ENCODE data around the gene YJEFN3. TPM values are rescaled to one million over a fixed set of nuclear protein-coding genes. Genes with fewer than 3 reads are reported as not detected.

Gene YJEFN3
- total RNA-seq, 1 donor from 2014 or later, result 4.0 TPM

DNA sequence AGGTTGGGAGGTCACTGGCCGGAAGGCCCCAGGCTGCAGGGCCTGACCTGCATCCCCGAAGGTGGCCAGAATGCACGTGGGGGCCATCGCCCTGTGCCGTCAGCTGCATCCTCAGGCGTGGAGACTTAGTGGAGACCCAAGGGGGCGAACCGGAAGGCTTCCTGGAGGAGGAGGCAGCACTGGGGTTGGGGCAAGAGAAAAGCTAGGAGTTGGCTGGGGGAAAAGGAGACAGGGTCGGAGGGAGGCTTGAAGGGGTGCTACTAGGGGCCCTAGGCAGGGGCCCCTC, 1.4 kb upstream of the YJEFN3 start:
- Mint-ChIP-seq H3K36me3 (ENCODE audit: low read depth) (peaks cover 2% of the 10 kb centered on the region), H3K9me3 (ENCODE audit: low read depth) (no peaks in the 10 kb centered on the region), H3K27me3 (ENCODE audit: low read depth) (no peaks in the 10 kb centered on the region), H3K27ac (ENCODE audit: unreplicated experiment) (no peak overlapping the region), H3K4me1 (ENCODE audit: low read depth) (peaks cover 25% of the 10 kb centered on the region), H3K4me3 (ENCODE audit: unreplicated experiment) (no peak overlapping the region)
- TF ChIP-seq, protein P1, sequence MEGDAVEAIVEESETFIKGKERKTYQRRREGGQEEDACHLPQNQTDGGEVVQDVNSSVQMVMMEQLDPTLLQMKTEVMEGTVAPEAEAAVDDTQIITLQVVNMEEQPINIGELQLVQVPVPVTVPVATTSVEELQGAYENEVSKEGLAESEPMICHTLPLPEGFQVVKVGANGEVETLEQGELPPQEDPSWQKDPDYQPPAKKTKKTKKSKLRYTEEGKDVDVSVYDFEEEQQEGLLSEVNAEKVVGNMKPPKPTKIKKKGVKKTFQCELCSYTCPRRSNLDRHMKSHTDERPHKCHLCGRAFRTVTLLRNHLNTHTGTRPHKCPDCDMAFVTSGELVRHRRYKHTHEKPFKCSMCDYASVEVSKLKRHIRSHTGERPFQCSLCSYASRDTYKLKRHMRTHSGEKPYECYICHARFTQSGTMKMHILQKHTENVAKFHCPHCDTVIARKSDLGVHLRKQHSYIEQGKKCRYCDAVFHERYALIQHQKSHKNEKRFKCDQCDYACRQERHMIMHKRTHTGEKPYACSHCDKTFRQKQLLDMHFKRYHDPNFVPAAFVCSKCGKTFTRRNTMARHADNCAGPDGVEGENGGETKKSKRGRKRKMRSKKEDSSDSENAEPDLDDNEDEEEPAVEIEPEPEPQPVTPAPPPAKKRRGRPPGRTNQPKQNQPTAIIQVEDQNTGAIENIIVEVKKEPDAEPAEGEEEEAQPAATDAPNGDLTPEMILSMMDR (IDR thresholded peaks at IDR 0.05), result no peak
- no peak for DNase-seq (ENCODE audit: low spot score)

DNA sequence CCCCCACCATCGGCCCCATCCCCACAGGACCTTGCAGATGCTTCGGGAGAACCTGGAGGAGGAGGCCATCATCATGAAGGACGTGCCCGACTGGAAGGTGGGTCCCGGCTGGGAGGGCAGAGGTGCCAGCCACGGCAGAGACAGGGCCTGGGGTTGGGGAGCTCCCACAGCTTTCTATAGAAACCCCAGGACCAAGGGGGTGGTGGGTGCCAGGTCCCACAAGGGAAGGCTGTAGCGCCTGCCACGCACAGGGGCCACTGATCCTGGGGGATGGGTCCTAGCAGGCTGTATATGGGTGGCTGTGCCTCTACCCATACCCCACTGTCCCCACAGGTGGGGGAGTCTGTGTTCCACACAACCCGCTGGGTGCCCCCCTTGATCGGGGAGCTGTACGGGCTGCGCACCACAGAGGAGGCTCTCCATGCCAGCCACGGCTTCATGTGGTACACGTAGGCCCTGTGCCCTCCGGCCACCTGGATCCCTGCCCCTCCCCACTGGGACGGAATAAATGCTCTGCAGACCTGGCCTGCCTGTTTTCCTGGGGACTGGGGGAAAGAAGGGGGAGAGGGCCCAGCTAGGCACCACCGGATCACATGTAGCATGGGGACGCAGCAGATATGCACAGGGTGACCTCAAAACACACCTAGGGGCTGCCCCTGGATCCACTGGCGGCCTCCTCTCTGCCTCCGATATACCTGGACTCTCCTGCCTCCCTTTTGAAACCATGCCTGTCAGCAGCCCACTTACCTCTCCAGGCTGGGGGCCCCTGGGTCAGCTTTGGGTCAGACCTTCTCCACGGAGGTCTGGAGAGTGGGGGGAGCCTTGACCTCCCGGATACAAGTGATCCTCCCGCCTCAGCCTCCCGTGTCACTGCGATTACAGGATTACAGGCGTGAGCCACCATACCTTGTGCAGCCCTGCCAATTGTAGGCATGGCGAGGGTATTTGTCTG, 761 bp upstream of the YJEFN3 start:
- no peak overlapping the region for H3K4me3 Mint-ChIP-seq (ENCODE audit: unreplicated experiment)
- H3K27ac Mint-ChIP-seq (ENCODE audit: unreplicated experiment), result peak overlapping the region; percentile 32
- no peak for DNase-seq (ENCODE audit: low spot score)
- H3K27me3 Mint-ChIP-seq (ENCODE audit: low read depth), result no peaks in the 10 kb centered on the region
- H3K36me3 Mint-ChIP-seq (ENCODE audit: low read depth), result peaks cover 2% of the 10 kb centered on the region
- peaks cover 25% of the 10 kb centered on the region for H3K4me1 Mint-ChIP-seq (ENCODE audit: low read depth)
- no peaks in the 10 kb centered on the region for H3K9me3 Mint-ChIP-seq (ENCODE audit: low read depth)
- TF ChIP-seq, protein P1 (IDR thresholded peaks at IDR 0.05), result no peak

GRCh38 chr19:19529783-19530422, 1.2 kb downstream of the YJEFN3 start:
- no peak overlapping the region for H3K4me3 Mint-ChIP-seq (ENCODE audit: unreplicated experiment)
- no peak for DNase-seq (ENCODE audit: low spot score)
- TF ChIP-seq, protein P1 (IDR thresholded peaks at IDR 0.05), result no peak
- no peaks in the 10 kb centered on the region for H3K27me3 Mint-ChIP-seq (ENCODE audit: low read depth)
- H3K4me1 Mint-ChIP-seq (ENCODE audit: low read depth), result peaks cover 35% of the 10 kb centered on the region
- H3K36me3 Mint-ChIP-seq (ENCODE audit: low read depth), result peaks cover 2% of the 10 kb centered on the region
- no peaks in the 10 kb centered on the region for H3K9me3 Mint-ChIP-seq (ENCODE audit: low read depth)
- H3K27ac Mint-ChIP-seq (ENCODE audit: unreplicated experiment), result peak overlapping the region; percentile 49

GRCh38 chr19:19530423-19530804, 1.7 kb downstream of the YJEFN3 start:
- no peak for DNase-seq (ENCODE audit: low spot score)

GRCh38 chr19:19530889-19531288, 2.2 kb downstream of the YJEFN3 start:
- DNase-seq (ENCODE audit: low spot score), result no peak
- Mint-ChIP-seq H3K9me3 (ENCODE audit: low read depth) (no peaks in the 10 kb centered on the region), H3K4me3 (ENCODE audit: unreplicated experiment) (no peak overlapping the region), H3K27ac (ENCODE audit: unreplicated experiment) (peak overlapping the region; percentile 64), H3K4me1 (ENCODE audit: low read depth) (peaks cover 35% of the 10 kb centered on the region), H3K27me3 (ENCODE audit: low read depth) (no peaks in the 10 kb centered on the region), H3K36me3 (ENCODE audit: low read depth) (peaks cover 2% of the 10 kb centered on the region)
- TF ChIP-seq, protein P1 (IDR thresholded peaks at IDR 0.05), result no peak

More at GRCh38 chr19:19530423-19530804, 1.7 kb downstream of the YJEFN3 start:
- Mint-ChIP-seq H3K4me1 (ENCODE audit: low read depth) (peaks cover 35% of the 10 kb centered on the region), H3K4me3 (ENCODE audit: unreplicated experiment) (no peak overlapping the region), H3K27me3 (ENCODE audit: low read depth) (no peaks in the 10 kb centered on the region), H3K27ac (ENCODE audit: unreplicated experiment) (peak overlapping the region; percentile 15), H3K9me3 (ENCODE audit: low read depth) (no peaks in the 10 kb centered on the region), H3K36me3 (ENCODE audit: low read depth) (peaks cover 2% of the 10 kb centered on the region)
- TF ChIP-seq, protein P1 (IDR thresholded peaks at IDR 0.05), result peak; percentile 14
